Right lobe of liver (tissue), 4 donors: Measurements from ENCODE around the gene PGGT1B.
"Not testable (repeated sequence)": the region's sequence is repeated elsewhere in the genome, so short reads cannot be mapped to it uniquely, and the experiment has no call there.

Experiments used
- CTCF ChIP-seq, 4 donors: fragments of 200-600 bp in 3 of 4; fragments of 450-650 bp in 1 of 4; IDR thresholded peaks; one replicate each; pipeline versions ENCODE4 v1.5.1 to v1.8.0; 2016 to 2022; ENCODE audit warnings: antibody characterized with exemption in 4 of 4, mild to moderate bottlenecking in 2 of 4
- POLR2A ChIP-seq: fragments of 450-650 bp; IDR thresholded peaks from one replicate; pipeline ENCODE4 v1.6.1; 2017; ENCODE audit warnings: antibody characterized with exemption, mild to moderate bottlenecking
- donor health status: DM: no; HTN: no; CAD: no.
- donor health status: DM: no; HTN: no; CAD: no.
- donor health status: DM: no; HTN: yes; CAD: no.

GRCh38 chr5:115249379-115249778 lies 13.3 kb downstream of the PGGT1B start:
- TF ChIP-seq CTCF (IDR thresholded peaks at IDR 0.05); POLR2A: not testable (repeated sequence)
